ENCODE data around the gene UBN1. TPM values are rescaled to one million over a fixed set of nuclear protein-coding genes. Genes with fewer than 3 reads are reported as not detected.

Gene UBN1
- total and polyA plus RNA-seq, 10 of the 15 experiments (the other 5 are each of a cell fraction or from before 2014, with no cell fraction given): 2.1 to 32.5 (median 13.9) TPM

DNA sequence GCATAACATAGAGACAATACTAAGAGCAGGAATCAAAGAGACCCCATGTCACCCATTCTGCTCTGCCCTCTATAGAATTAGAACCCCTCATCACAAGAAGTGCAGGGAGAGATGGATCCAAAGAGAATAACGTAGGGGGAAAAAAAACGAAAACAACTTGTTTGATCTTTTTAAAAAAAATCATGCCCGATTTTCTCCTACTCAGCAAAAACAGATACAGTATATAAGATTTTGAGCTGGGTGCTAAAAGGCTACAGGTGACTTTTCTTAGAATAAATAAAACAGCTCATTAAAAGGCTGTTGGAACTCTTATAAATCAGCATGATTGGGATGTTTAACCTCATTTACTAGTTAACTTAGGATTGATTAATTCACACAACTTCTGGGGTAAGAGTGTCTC is 17.4 kb downstream of the UBN1 start:
- RAD21 ChIA-PET (ENCODE audit: unreplicated experiment): interaction anchor here (1.0 kb wide), 1 partner anchor 17 kb away, joined by 3 read pairs; no protein-coding TSS in a partner anchor
- Histone ChIP-seq H4K20me1 (ENCODE audit: control insufficient read depth, insufficient read depth) (no peaks in the 10 kb centered on the region; the same call in 1 of the 2 replicates), H3K4me2 (ENCODE audit: control insufficient read depth, insufficient read depth) (no peak overlapping the region), H3K9me3 (replicated peaks; ENCODE audit: control insufficient read depth, insufficient read depth, low read length) (no peaks in the 10 kb centered on the region), H3K4me3 (no peak overlapping the region), H3K4me1 (ENCODE audit: control insufficient read depth, insufficient read depth, low read length) (no peaks in the 10 kb centered on the region), H3K27ac (ENCODE audit: control insufficient read depth, insufficient read depth) (no peak overlapping the region), H3K27me3 (replicated peaks in 1 of 2; ENCODE audit: control insufficient read depth in 2 of 2, insufficient read depth in 2 of 2, low read length in 1 of 2) (no peaks in the 10 kb centered on the region), H3K79me2 (ENCODE audit: control insufficient read depth, insufficient read depth, low read length) (no peaks in the 10 kb centered on the region; the same call in none of the 2 replicates), H3K36me3 (ENCODE audit: control insufficient read depth in 2 of 2, insufficient read depth in 2 of 2, low read length in 1 of 2) (peaks cover 19 to 26% of the 10 kb centered on the region in 2 experiments), H3K9ac (ENCODE audit: control insufficient read depth, insufficient read depth, low read length) (no peak overlapping the region), H2AFZ (ENCODE audit: control insufficient read depth, low read depth, low read length) (no peak overlapping the region)
- ATAC-seq: no peak
- no peak for FAIRE-seq
- CTCF ChIA-PET: no interaction called here
- intact Hi-C loops (cut with micrococcal nuclease; ENCODE audit: unreplicated experiment) (no loop called here), in situ Hi-C loops (cut with MboI) (no loop called here)
- no TSS peak for BruUV-seq (replicated peaks)
- no peak for DNase-seq (ENCODE audit: low read depth, low spot score)
- POLR2A ChIA-PET: no interaction called here
- SMC1A ChIA-PET (ENCODE audit: uncharacterized antibody, unreplicated experiment): no interaction called here
- 81% methylated on average over 3 of the region's 3 CpGs for WGBS (ENCODE audit: insufficient coverage, insufficient replicate concordance, low lambda C conversion rate, missing lambda C conversion rate)
- TF ChIP-seq RBBP5 (conservative IDR thresholded peaks at IDR 0.05) (no peak), POU2F2 (IDR thresholded peaks at IDR 0.05; ENCODE audit: borderline replicate concordance, low read depth, low read length) (no peak), MYB (IDR thresholded peaks at IDR 0.05; ENCODE audit: borderline replicate concordance, low read depth, low read length) (no peak), ZNF274 (IDR thresholded peaks at IDR 0.05; ENCODE audit: insufficient read depth, insufficient read length) (no peak), SUZ12 (IDR thresholded peaks at IDR 0.05; ENCODE audit: unreplicated experiment) (no peak), MEF2A (IDR thresholded peaks at IDR 0.05; ENCODE audit: insufficient read depth, low read depth, low read length) (no peak), RAD51 (IDR thresholded peaks at IDR 0.05) (no peak), CREB1 (IDR thresholded peaks at IDR 0.05; ENCODE audit: low read depth) (no peak), ZZZ3 (IDR thresholded peaks at IDR 0.05; ENCODE audit: control insufficient read depth, insufficient read length, low read depth) (no peak)
- TF ChIP-seq, protein P1, sequence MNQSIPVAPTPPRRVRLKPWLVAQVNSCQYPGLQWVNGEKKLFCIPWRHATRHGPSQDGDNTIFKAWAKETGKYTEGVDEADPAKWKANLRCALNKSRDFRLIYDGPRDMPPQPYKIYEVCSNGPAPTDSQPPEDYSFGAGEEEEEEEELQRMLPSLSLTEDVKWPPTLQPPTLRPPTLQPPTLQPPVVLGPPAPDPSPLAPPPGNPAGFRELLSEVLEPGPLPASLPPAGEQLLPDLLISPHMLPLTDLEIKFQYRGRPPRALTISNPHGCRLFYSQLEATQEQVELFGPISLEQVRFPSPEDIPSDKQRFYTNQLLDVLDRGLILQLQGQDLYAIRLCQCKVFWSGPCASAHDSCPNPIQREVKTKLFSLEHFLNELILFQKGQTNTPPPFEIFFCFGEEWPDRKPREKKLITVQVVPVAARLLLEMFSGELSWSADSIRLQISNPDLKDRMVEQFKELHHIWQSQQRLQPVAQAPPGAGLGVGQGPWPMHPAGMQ (IDR thresholded peaks at IDR 0.05; ENCODE audit: borderline replicate concordance): no peak
- TF ChIP-seq, protein P2, sequence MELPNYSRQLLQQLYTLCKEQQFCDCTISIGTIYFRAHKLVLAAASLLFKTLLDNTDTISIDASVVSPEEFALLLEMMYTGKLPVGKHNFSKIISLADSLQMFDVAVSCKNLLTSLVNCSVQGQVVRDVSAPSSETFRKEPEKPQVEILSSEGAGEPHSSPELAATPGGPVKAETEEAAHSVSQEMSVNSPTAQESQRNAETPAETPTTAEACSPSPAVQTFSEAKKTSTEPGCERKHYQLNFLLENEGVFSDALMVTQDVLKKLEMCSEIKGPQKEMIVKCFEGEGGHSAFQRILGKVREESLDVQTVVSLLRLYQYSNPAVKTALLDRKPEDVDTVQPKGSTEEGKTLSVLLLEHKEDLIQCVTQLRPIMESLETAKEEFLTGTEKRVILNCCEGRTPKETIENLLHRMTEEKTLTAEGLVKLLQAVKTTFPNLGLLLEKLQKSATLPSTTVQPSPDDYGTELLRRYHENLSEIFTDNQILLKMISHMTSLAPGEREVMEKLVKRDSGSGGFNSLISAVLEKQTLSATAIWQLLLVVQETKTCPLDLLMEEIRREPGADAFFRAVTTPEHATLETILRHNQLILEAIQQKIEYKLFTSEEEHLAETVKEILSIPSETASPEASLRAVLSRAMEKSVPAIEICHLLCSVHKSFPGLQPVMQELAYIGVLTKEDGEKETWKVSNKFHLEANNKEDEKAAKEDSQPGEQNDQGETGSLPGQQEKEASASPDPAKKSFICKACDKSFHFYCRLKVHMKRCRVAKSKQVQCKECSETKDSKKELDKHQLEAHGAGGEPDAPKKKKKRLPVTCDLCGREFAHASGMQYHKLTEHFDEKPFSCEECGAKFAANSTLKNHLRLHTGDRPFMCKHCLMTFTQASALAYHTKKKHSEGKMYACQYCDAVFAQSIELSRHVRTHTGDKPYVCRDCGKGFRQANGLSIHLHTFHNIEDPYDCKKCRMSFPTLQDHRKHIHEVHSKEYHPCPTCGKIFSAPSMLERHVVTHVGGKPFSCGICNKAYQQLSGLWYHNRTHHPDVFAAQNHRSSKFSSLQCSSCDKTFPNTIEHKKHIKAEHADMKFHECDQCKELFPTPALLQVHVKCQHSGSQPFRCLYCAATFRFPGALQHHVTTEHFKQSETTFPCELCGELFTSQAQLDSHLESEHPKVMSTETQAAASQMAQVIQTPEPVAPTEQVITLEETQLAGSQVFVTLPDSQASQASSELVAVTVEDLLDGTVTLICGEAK (IDR thresholded peaks at IDR 0.05; ENCODE audit: borderline replicate concordance): no peak
- TF ChIP-seq, protein P3, sequence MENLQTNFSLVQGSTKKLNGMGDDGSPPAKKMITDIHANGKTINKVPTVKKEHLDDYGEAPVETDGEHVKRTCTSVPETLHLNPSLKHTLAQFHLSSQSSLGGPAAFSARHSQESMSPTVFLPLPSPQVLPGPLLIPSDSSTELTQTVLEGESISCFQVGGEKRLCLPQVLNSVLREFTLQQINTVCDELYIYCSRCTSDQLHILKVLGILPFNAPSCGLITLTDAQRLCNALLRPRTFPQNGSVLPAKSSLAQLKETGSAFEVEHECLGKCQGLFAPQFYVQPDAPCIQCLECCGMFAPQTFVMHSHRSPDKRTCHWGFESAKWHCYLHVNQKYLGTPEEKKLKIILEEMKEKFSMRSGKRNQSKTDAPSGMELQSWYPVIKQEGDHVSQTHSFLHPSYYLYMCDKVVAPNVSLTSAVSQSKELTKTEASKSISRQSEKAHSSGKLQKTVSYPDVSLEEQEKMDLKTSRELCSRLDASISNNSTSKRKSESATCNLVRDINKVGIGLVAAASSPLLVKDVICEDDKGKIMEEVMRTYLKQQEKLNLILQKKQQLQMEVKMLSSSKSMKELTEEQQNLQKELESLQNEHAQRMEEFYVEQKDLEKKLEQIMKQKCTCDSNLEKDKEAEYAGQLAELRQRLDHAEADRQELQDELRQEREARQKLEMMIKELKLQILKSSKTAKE (IDR thresholded peaks at IDR 0.05; ENCODE audit: low read depth, poor library complexity, severe bottlenecking): no peak
- TF ChIP-seq, protein P4, sequence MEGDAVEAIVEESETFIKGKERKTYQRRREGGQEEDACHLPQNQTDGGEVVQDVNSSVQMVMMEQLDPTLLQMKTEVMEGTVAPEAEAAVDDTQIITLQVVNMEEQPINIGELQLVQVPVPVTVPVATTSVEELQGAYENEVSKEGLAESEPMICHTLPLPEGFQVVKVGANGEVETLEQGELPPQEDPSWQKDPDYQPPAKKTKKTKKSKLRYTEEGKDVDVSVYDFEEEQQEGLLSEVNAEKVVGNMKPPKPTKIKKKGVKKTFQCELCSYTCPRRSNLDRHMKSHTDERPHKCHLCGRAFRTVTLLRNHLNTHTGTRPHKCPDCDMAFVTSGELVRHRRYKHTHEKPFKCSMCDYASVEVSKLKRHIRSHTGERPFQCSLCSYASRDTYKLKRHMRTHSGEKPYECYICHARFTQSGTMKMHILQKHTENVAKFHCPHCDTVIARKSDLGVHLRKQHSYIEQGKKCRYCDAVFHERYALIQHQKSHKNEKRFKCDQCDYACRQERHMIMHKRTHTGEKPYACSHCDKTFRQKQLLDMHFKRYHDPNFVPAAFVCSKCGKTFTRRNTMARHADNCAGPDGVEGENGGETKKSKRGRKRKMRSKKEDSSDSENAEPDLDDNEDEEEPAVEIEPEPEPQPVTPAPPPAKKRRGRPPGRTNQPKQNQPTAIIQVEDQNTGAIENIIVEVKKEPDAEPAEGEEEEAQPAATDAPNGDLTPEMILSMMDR (IDR thresholded peaks at IDR 0.05 in 2 of 3, conservative IDR thresholded peaks at IDR 0.05 in 1 of 3; ENCODE audit: control insufficient read depth in 2 of 3, extremely low read depth in 1 of 3, insufficient read depth in 1 of 3, low read depth in 3 of 3, low read length in 3 of 3): no peak
